OCI-LY3 (cell line): ENCODE data around the gene RNGTT.
A peak's percentile ranks its signal among the peaks of the same experiment; 100 is the strongest.

Experiments used
- H2AFZ ChIP-seq: fragments of 200-600, 300-600 bp; shearing (Covaris generic); 2 replicates; pipeline ENCODE4 v1.6.0; 2014; ENCODE audit warnings: antibody characterized with exemption, low read depth, low read length
- H3K27ac ChIP-seq: fragments of 200-600, 300-600 bp; sonication (generic); 2 replicates; pipeline ENCODE4 v1.5.1; 2014; ENCODE audit warnings: mild to moderate bottlenecking, low read length, moderate library complexity, mixed read lengths
- H3K27me3 ChIP-seq: fragments of 200-600, 300-600 bp; sonication (generic); 2 replicates; pipeline ENCODE4 v1.6.1; 2014; ENCODE audit warnings: low read depth, low read length, mixed read lengths
- H3K36me3 ChIP-seq: fragments of 200-600, 300-600 bp; sonication (generic); replicated peaks from 2 replicates; pipeline ENCODE3; 2014; ENCODE audit warnings: low read depth, low read length, mixed read lengths
- H3K4me1 ChIP-seq: fragments of 300-600, 200-600 bp; sonication (generic); 2 replicates; pipeline ENCODE4 v1.6.1; 2014; ENCODE audit warnings: low read length, mixed read lengths
- H3K4me2 ChIP-seq: fragments of 200-600, 300-600 bp; sonication (generic); 2 replicates; pipeline ENCODE4 v1.6.1; 2014; ENCODE audit warnings: low read length, mixed read lengths
- H3K4me3 ChIP-seq: fragments of 300-600, 200-600 bp; sonication (generic); 2 replicates; pipeline ENCODE4 v1.5.1; 2014; ENCODE audit warnings: antibody characterized with exemption, mild to moderate bottlenecking, low read length, moderate library complexity
- H3K79me2 ChIP-seq: fragments of 300-600, 200-600 bp; shearing (Covaris generic); 2 replicates; pipeline ENCODE4 v1.6.1; 2014; ENCODE audit warnings: mild to moderate bottlenecking, low read length, mixed read lengths
- H3K9ac ChIP-seq: fragments of 300-600, 200-600 bp; shearing (Covaris generic); 2 replicates; pipeline ENCODE4 v1.6.0; 2014; ENCODE audit warnings: mild to moderate bottlenecking, low read length, moderate library complexity
- H3K9me3 ChIP-seq: fragments of 200-600, 300-600 bp; shearing (Covaris generic); 2 replicates; pipeline ENCODE4 v1.6.1; 2014; ENCODE audit warnings: low read length, mixed read lengths; ENCODE audit not compliant: insufficient read depth
- H4K20me1 ChIP-seq: fragments of 200-600, 300-600 bp; sonication (generic); 2 replicates; pipeline ENCODE4 v1.6.1; 2016; ENCODE audit warnings: low read length, mixed read lengths; ENCODE audit not compliant: insufficient read depth
- CTCF ChIP-seq: fragments of 200-600, 300-600 bp; sonication (generic); IDR thresholded peaks from 2 replicates; pipeline ENCODE4 v1.5.1; 2014; ENCODE audit warnings: antibody characterized with exemption, low read length, low read depth
- EZH2phosphoT487 ChIP-seq: fragments of 200-600 bp; shearing (Covaris generic); IDR thresholded peaks from 2 replicates; pipeline ENCODE4 v1.6.1; 2018; ENCODE audit warnings: antibody characterized with exemption, mixed run types, low read depth

The RNGTT gene

DNA sequence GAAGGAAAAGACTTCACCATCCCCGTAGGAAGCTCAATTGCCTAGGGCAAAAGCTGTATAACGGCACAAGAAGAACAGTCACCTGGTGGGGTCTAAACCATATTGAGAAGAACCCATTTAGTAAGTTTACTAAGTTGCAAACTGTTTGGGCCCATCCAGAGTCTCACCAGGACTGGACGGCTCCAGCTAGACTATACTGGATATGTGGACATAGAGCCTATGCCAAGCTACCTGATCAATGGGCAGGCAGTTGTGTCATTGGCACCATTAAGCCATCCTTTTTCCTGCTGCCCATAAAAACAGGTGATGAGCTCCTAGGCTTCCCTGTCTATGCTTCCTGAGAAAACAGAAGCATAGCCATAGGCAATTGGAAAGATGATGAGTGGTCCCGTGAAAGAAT is 293.9 kb downstream of the RNGTT start:
- peaks cover 8% of the 10 kb centered on the region; the same call in 1 of the 2 replicates for H3K9me3 ChIP-seq
- TF ChIP-seq EZH2phosphoT487, result no peak
- TF ChIP-seq CTCF, result no peak
- H3K27me3 ChIP-seq, result no peaks in the 10 kb centered on the region
- H3K4me1 ChIP-seq, result no peaks in the 10 kb centered on the region
- no peak overlapping the region for H3K4me3 ChIP-seq
- H3K9ac ChIP-seq, result no peak overlapping the region
- H3K79me2 ChIP-seq, result no peaks in the 10 kb centered on the region
- no peak overlapping the region for H3K4me2 ChIP-seq
- H3K36me3 ChIP-seq, result peaks cover 13% of the 10 kb centered on the region
- no peak overlapping the region for H2AFZ ChIP-seq
- no peak overlapping the region for H3K27ac ChIP-seq
- no peaks in the 10 kb centered on the region for H4K20me1 ChIP-seq

GRCh38 chr6:88666901-88667300 is 296.5 kb downstream of the RNGTT start:
- H2AFZ ChIP-seq, result no peak overlapping the region
- peaks cover 20% of the 10 kb centered on the region for H3K36me3 ChIP-seq
- no peak overlapping the region for H3K4me3 ChIP-seq
- peaks cover 8% of the 10 kb centered on the region; the same call in 1 of the 2 replicates for H3K9me3 ChIP-seq
- H3K9ac ChIP-seq, result no peak overlapping the region
- no peaks in the 10 kb centered on the region for H3K79me2 ChIP-seq
- H3K27ac ChIP-seq, result no peak overlapping the region
- no peaks in the 10 kb centered on the region for H4K20me1 ChIP-seq
- TF ChIP-seq EZH2phosphoT487 (no peak), CTCF (no peak)
- no peaks in the 10 kb centered on the region for H3K27me3 ChIP-seq
- H3K4me2 ChIP-seq, result no peak overlapping the region
- peaks cover 21% of the 10 kb centered on the region for H3K4me1 ChIP-seq

DNA sequence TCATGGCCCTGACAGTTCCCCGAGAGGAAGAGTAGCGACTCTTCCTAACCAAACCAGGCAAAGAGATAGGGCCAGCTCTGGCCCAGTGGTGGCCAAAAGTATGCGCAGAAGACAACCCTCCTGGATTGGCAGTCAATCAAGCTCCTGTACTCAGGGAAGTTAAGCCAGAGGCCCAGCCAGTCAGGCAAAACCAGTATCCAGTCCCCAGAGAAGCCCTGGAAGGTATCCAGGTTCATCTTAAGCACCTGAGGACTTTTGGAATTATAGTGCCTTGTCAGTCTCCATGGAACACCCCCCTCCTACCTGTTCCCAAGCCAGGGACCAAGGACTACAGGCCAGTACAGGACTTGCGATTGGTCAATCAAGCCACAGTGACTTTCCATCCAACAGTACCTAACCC is 298.3 kb downstream of the RNGTT start:
- no peak overlapping the region for H3K9ac ChIP-seq
- no peaks in the 10 kb centered on the region for H3K79me2 ChIP-seq
- no peak overlapping the region for H3K4me3 ChIP-seq
- no peak overlapping the region for H3K4me2 ChIP-seq
- TF ChIP-seq CTCF (no peak), EZH2phosphoT487 (no peak)
- no peak overlapping the region for H2AFZ ChIP-seq
- no peak overlapping the region for H3K27ac ChIP-seq
- H3K4me1 ChIP-seq, result peaks cover 28% of the 10 kb centered on the region
- H4K20me1 ChIP-seq, result no peaks in the 10 kb centered on the region
- H3K9me3 ChIP-seq, result peaks cover 5% of the 10 kb centered on the region; the same call in 1 of the 2 replicates
- no peaks in the 10 kb centered on the region for H3K27me3 ChIP-seq
- peaks cover 17% of the 10 kb centered on the region for H3K36me3 ChIP-seq

DNA sequence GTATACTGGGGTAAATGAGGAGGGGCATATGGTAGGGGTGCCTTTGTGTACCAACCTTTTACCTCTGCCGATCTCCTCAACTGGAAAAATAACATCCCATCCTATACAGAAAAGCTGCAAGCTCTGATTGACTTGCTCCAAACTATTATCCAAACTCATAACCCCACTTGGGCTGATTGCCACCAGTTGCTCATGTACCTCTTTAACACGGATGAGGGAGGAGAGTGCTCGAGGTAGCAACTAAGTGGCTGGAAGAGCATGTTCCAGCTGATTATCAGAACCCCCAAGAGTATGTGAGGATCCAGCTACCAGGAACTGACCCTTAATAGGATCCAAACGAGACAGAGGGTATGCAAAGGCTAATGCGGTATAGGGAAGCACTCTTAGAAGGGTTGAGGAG is 299.6 kb downstream of the RNGTT start:
- Histone ChIP-seq H3K4me1 (peaks cover 28% of the 10 kb centered on the region), H3K9ac (no peak overlapping the region), H3K27me3 (no peaks in the 10 kb centered on the region), H3K79me2 (no peaks in the 10 kb centered on the region), H3K9me3 (peaks cover 8% of the 10 kb centered on the region), H4K20me1 (no peaks in the 10 kb centered on the region), H3K36me3 (peaks cover 12% of the 10 kb centered on the region), H2AFZ (no peak overlapping the region), H3K4me3 (peak overlapping the region; percentile 76; the same call in 1 of the 2 replicates), H3K4me2 (peak overlapping the region; percentile 89), H3K27ac (no peak overlapping the region)
- TF ChIP-seq CTCF (no peak), EZH2phosphoT487 (no peak)
